Measurements from ENCODE around the gene ECHS1. TPM values are rescaled to one million over a fixed set of nuclear protein-coding genes. Genes with fewer than 3 reads are reported as not detected.

The ECHS1 gene
- total and polyA plus RNA-seq, 2 donors (not counting 3 experiments of a cell fraction or from before 2014, with no cell fraction given) = 46.2 to 108 TPM

GRCh38 chr10:133405272-133405671 is 32.1 kb upstream of the ECHS1 start:
- no peaks in the 10 kb centered on the region for H4K20me1 ChIP-seq (replicated peaks; ENCODE audit: control insufficient read depth, extremely low read depth, insufficient read depth, low read length)
- no peaks in the 10 kb centered on the region for H3K27me3 ChIP-seq (ENCODE audit: control insufficient read depth in 2 of 2, insufficient read depth in 2 of 2, low read length in 2 of 2)
- H3K9me1 ChIP-seq (replicated peaks; ENCODE audit: control insufficient read depth, extremely low read depth, insufficient read depth, low read length) = peaks cover 2% of the 10 kb centered on the region
- dilution Hi-C loops (cut with MboI; ENCODE audit: extremely low pct_ligation_motif_present, low sequenced_read_pairs) = no loop called here
- H3K36me3 ChIP-seq (ENCODE audit: control insufficient read depth in 2 of 2, extremely low read depth in 1 of 2, insufficient read depth in 2 of 2, low read length in 2 of 2) = peaks cover 8 to 22% of the 10 kb centered on the region in 2 experiments
- CTCF ChIA-PET = no interaction called here
- H2AFZ ChIP-seq (ENCODE audit: low read depth, low read length) = no peak overlapping the region
- H3K9me3 ChIP-seq (replicated peaks; ENCODE audit: control insufficient read depth, insufficient read depth, low read length) = no peaks in the 10 kb centered on the region
- BruUV-seq (replicated peaks) = no TSS peak
- H3K4me2 ChIP-seq (ENCODE audit: insufficient read depth, low read length) = no peak overlapping the region
- DNase-seq (ENCODE audit: low read depth, low spot score) = no peak
- H3K4me1 ChIP-seq (ENCODE audit: control insufficient read depth, extremely low read depth, insufficient read depth, low read length) = no peaks in the 10 kb centered on the region
- TF ChIP-seq JUN (IDR thresholded peaks at IDR 0.05; ENCODE audit: borderline replicate concordance, insufficient read depth, insufficient read length, low read depth) (no peak), GATA2 (IDR thresholded peaks at IDR 0.05; ENCODE audit: insufficient read depth, insufficient read length, low read depth, low read length) (no peak), MYC (IDR thresholded peaks at IDR 0.05; ENCODE audit: low read depth, low read length) (no peak), POLR2A (IDR thresholded peaks at IDR 0.05; ENCODE audit: low read depth, low read length) (no peak), EZH2 (IDR thresholded peaks at IDR 0.05; ENCODE audit: borderline replicate concordance, low read depth, low read length, severe bottlenecking) (no peak), FOS (IDR thresholded peaks at IDR 0.05; ENCODE audit: borderline replicate concordance, insufficient read depth, low read length) (no peak), POLR2AphosphoS5 (IDR thresholded peaks at IDR 0.05; ENCODE audit: insufficient read depth, low read depth, low read length) (no peak)
- TF ChIP-seq, protein P1, sequence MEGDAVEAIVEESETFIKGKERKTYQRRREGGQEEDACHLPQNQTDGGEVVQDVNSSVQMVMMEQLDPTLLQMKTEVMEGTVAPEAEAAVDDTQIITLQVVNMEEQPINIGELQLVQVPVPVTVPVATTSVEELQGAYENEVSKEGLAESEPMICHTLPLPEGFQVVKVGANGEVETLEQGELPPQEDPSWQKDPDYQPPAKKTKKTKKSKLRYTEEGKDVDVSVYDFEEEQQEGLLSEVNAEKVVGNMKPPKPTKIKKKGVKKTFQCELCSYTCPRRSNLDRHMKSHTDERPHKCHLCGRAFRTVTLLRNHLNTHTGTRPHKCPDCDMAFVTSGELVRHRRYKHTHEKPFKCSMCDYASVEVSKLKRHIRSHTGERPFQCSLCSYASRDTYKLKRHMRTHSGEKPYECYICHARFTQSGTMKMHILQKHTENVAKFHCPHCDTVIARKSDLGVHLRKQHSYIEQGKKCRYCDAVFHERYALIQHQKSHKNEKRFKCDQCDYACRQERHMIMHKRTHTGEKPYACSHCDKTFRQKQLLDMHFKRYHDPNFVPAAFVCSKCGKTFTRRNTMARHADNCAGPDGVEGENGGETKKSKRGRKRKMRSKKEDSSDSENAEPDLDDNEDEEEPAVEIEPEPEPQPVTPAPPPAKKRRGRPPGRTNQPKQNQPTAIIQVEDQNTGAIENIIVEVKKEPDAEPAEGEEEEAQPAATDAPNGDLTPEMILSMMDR (IDR thresholded peaks at IDR 0.05; ENCODE audit: extremely low read depth in 1 of 2, insufficient read depth in 1 of 2, low read depth in 1 of 2, low read length in 2 of 2) = no peak
- TF ChIP-seq, protein P2, sequence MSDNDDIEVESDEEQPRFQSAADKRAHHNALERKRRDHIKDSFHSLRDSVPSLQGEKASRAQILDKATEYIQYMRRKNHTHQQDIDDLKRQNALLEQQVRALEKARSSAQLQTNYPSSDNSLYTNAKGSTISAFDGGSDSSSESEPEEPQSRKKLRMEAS (IDR thresholded peaks at IDR 0.05; ENCODE audit: insufficient read depth, insufficient read length) = no peak
- no peak overlapping the region for H3K9ac ChIP-seq (replicated peaks; ENCODE audit: extremely low read depth, insufficient read depth, low read length)
- intact Hi-C loops (cut with micrococcal nuclease) = no loop called here
- no peak overlapping the region for H3K4me3 ChIP-seq (replicated peaks in 1 of 3; ENCODE audit: insufficient read depth in 1 of 3, low read depth in 1 of 3, low read length in 3 of 3)
- peaks cover 54% of the 10 kb centered on the region for H3K79me2 ChIP-seq (ENCODE audit: control insufficient read depth, insufficient read depth, low read length)
- POLR2A ChIA-PET = no interaction called here
- no peak overlapping the region for H3K27ac ChIP-seq (ENCODE audit: insufficient read depth, low read depth, low read length)
- FAIRE-seq = no peak

Data from endothelial cell of umbilical vein (primary cell).